Activated naive CD8-positive, alpha-beta T cell treated with anti-CD3 and anti-CD28 coated beads for 36 hours (primary cell): ENCODE measurements around the gene CSF2RB. TPM values are rescaled to one million over a fixed set of nuclear protein-coding genes. Genes with fewer than 3 reads are reported as not detected.

Experiments
- DNase-seq: peaks from one replicate; pipeline ENCODE4 v3.0.0; 2021
- H3K27ac Mint-ChIP-seq: one replicate; pipeline ENCODE4 v1.8.0; 2022; ENCODE audit warnings: mild to moderate bottlenecking, moderate library complexity, mixed read lengths
- H3K27me3 Mint-ChIP-seq: one replicate; pipeline ENCODE4 v1.8.0; 2022; ENCODE audit warnings: mild to moderate bottlenecking, mixed read lengths
- H3K36me3 Mint-ChIP-seq: one replicate; pipeline ENCODE4 v1.8.0; 2021; ENCODE audit warnings: mild to moderate bottlenecking, mixed read lengths
- H3K4me1 Mint-ChIP-seq: one replicate; pipeline ENCODE4 v1.8.0; 2021; ENCODE audit warnings: mixed read lengths
- H3K4me3 Mint-ChIP-seq: one replicate; pipeline ENCODE4 v1.8.0; 2022; ENCODE audit warnings: mild to moderate bottlenecking, moderate library complexity, mixed read lengths
- H3K9me3 Mint-ChIP-seq: one replicate; pipeline ENCODE4 v1.8.0; 2022; ENCODE audit warnings: mixed read lengths
- total RNA-seq, 2 experiments: library from RNA; stranded (reverse); gene quantifications; one replicate each; pipeline ENCODE4 v1.2.3, GENCODE V29; 2021

CSF2RB gene
- total RNA-seq, 2 experiments from 2014 or later: 0.14 to 0.31 TPM

DNA sequence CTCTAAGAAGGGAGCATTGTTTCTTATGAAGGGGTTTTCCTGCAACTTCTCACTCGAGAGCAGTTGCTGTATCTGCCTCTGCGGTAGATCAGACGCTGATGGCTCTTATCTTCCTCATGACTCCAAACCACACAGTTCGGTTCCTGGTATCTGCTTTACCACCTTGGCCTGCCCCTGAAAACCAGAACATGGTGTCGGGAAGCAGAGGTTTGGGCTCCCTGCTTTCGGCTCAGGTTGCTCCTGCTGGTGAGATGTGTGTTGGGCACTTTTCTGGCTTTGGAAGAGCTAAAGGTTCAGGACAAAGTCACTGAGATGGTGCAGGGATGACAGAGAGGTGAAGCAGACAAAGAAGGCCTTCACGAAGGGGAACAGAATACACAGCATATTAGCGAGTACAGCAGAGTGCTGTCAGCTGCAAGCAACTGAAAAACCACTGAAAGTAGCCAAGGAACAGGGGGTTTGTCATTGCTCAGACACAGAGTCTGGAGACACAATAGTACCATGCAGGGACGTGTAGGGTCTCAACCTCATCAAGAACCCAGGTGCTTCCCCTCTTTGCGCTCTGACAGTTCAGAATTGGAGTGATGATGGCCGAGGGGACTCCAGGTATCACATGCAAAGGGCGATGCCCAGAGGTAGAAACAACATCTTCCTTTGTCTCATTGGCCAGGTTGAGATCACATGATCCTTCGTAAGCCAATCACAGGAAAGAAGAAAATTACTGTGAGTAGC lies 11.9 kb upstream of the CSF2RB start:
- no peaks in the 10 kb centered on the region for H3K4me1 Mint-ChIP-seq
- H3K4me3 Mint-ChIP-seq: no peak overlapping the region
- DNase-seq: no peak
- H3K9me3 Mint-ChIP-seq: no peaks in the 10 kb centered on the region
- peaks cover 42% of the 10 kb centered on the region for H3K27me3 Mint-ChIP-seq
- no peaks in the 10 kb centered on the region for H3K36me3 Mint-ChIP-seq
- no peak overlapping the region for H3K27ac Mint-ChIP-seq

- no peak overlapping the region for H3K27ac Mint-ChIP-seq
- peaks cover 42% of the 10 kb centered on the region for H3K27me3 Mint-ChIP-seq
- no peaks in the 10 kb centered on the region for H3K9me3 Mint-ChIP-seq
- no peaks in the 10 kb centered on the region for H3K4me1 Mint-ChIP-seq
- no peaks in the 10 kb centered on the region for H3K36me3 Mint-ChIP-seq
- H3K4me3 Mint-ChIP-seq: no peak overlapping the region
- no peak for DNase-seq
These were observed 11.1 kb upstream of the CSF2RB start for GRCh38 chr22:36902143-36902926.

- Mint-ChIP-seq H3K36me3 (no peaks in the 10 kb centered on the region), H3K27ac (no peak overlapping the region), H3K4me1 (no peaks in the 10 kb centered on the region), H3K4me3 (no peak overlapping the region), H3K27me3 (peaks cover 39% of the 10 kb centered on the region), H3K9me3 (no peaks in the 10 kb centered on the region)
- no peak for DNase-seq
These were observed 9.1 kb upstream of the CSF2RB start for GRCh38 chr22:36904260-36904880.

- DNase-seq: no peak
- Mint-ChIP-seq H3K4me3 (no peak overlapping the region), H3K27me3 (peaks cover 38% of the 10 kb centered on the region), H3K4me1 (no peaks in the 10 kb centered on the region), H3K27ac (no peak overlapping the region), H3K36me3 (no peaks in the 10 kb centered on the region), H3K9me3 (no peaks in the 10 kb centered on the region)
These were observed 5.9 kb upstream of the CSF2RB start for GRCh38 chr22:36907253-36908195.

DNA sequence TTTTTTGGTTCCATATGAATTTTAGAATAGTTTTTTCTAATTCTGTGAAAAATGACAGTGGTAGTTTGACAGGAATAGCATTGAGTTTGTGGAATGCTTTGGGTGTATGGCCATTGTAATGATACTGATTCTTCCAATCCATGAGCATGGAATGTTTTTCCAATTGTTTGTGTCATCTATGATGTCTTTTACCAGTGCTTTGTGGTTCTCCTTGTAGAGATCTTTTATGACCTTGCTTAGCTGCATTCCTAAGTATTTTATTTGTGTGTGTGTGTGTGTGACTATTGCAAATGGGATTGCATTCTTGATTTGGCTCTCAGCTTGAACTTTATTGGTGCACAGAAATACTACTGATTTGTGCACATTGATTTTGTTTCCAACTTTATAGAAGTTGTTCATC lies 3.0 kb upstream of the CSF2RB start:
- DNase-seq: no peak
- Mint-ChIP-seq H3K27ac (no peak overlapping the region), H3K4me1 (no peaks in the 10 kb centered on the region), H3K36me3 (no peaks in the 10 kb centered on the region), H3K27me3 (peaks cover 30% of the 10 kb centered on the region), H3K4me3 (no peak overlapping the region), H3K9me3 (no peaks in the 10 kb centered on the region)

DNA sequence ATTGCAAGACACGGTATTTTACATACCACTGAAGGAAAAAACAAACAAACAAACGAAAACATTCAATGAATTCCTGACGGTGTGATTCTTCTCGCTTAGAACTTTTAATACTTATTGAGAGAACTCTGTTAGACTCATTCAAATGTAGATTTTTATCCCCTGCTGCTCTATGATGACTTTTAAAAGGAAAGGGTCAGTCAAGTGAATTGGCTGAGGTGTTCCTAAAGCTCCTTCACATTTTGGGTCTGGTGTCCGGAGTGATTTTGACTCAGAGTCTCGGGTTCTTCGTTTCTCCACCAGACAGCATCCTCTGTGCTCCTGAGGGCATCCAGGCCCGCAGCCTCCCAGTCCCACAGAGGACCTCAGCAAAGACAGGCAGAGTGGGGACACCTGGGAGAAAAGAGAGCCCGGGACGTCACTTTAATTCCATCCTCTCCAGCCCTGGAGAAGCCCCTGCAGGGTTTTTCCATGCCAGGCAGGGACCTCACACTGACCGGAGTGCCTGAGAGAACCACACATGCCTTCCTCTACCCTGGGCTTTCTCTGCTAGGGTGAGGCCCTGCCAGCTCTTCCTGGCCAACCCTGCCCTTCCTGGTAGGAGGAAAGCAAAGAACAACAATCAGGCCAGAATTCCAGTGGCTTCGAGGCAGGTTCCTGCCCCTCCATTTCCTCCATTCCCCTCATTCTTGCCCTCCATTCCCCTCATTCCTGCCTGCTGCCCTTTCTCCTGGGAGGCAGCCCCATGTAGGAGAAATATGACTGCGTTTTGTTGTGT lies 1.4 kb upstream of the CSF2RB start:
- Mint-ChIP-seq H3K4me3 (no peak overlapping the region), H3K4me1 (no peaks in the 10 kb centered on the region), H3K27ac (no peak overlapping the region), H3K27me3 (peaks cover 25% of the 10 kb centered on the region), H3K36me3 (no peaks in the 10 kb centered on the region), H3K9me3 (no peaks in the 10 kb centered on the region)
- DNase-seq: no peak

- Mint-ChIP-seq H3K4me1 (no peaks in the 10 kb centered on the region), H3K36me3 (no peaks in the 10 kb centered on the region), H3K27ac (no peak overlapping the region), H3K4me3 (no peak overlapping the region), H3K27me3 (peaks cover 21% of the 10 kb centered on the region), H3K9me3 (no peaks in the 10 kb centered on the region)
- DNase-seq: no peak
These were observed 568 bp upstream of the CSF2RB start for GRCh38 chr22:36912694-36913426.

GRCh38 chr22:36914390-36914752 lies 943 bp downstream of the CSF2RB start:
- H3K27ac Mint-ChIP-seq: no peak overlapping the region
- no peaks in the 10 kb centered on the region for H3K36me3 Mint-ChIP-seq
- H3K4me3 Mint-ChIP-seq: no peak overlapping the region
- no peaks in the 10 kb centered on the region for H3K9me3 Mint-ChIP-seq
- H3K27me3 Mint-ChIP-seq: peaks cover 18% of the 10 kb centered on the region
- no peaks in the 10 kb centered on the region for H3K4me1 Mint-ChIP-seq
- no peak for DNase-seq

DNA sequence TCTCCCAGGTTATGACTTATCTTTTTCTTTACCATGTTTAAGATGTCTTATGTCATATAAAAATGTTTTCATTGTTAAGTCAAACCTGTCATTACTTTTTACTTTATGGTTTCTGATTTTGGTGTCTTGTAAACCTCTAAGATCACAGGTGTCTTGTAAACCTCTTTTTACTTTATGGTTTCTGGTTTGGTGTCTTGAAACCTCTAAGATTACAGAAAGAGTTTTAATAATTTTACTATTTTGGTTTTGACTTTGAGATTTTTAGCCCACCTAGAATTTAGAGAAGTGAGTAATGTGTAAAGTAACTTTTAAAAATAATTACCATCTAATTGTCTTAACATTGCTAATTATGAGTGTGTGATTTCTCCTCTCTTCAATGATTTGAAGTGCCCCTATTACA lies 2.6 kb downstream of the CSF2RB start:
- no peak for DNase-seq
- Mint-ChIP-seq H3K4me3 (no peak overlapping the region), H3K9me3 (no peaks in the 10 kb centered on the region), H3K4me1 (no peaks in the 10 kb centered on the region), H3K36me3 (no peaks in the 10 kb centered on the region), H3K27ac (no peak overlapping the region), H3K27me3 (peaks cover 25% of the 10 kb centered on the region)

DNA sequence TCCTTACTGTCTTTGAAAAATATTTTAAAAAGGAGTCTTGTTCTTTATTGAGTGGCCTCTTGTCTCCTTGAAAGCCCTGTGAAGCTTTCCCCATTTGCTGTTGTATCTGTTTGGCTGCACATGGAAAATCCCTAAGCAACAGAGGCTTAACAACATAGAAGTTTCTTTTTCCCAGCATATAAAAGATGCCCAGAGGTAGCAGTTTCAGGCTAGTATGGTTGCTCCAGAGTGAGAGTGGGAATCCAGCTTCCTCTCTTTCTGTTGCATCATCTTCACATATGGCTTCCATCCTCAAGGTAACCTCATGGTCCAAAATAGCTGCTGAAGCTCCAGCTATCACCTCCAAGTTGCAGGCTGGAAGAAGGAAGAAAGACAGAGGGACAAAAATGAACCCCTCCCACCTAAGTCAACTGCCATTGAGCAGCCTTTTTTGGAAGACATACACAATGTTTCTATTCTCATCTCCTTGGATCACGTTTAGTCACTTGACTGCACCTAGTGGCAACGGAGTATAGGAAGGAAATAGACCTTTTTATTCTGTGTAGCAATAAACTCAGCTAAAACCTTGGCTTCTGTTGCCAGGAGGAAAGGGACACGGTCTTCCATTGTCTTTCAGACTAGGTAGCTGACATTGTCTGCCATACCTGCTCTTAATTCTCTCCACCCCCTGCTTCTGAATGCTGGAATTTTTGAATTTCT lies 5.3 kb downstream of the CSF2RB start:
- Mint-ChIP-seq H3K9me3 (no peaks in the 10 kb centered on the region), H3K27ac (no peak overlapping the region), H3K4me1 (no peaks in the 10 kb centered on the region), H3K27me3 (peaks cover 18% of the 10 kb centered on the region), H3K36me3 (no peaks in the 10 kb centered on the region), H3K4me3 (no peak overlapping the region)
- DNase-seq: no peak

DNA sequence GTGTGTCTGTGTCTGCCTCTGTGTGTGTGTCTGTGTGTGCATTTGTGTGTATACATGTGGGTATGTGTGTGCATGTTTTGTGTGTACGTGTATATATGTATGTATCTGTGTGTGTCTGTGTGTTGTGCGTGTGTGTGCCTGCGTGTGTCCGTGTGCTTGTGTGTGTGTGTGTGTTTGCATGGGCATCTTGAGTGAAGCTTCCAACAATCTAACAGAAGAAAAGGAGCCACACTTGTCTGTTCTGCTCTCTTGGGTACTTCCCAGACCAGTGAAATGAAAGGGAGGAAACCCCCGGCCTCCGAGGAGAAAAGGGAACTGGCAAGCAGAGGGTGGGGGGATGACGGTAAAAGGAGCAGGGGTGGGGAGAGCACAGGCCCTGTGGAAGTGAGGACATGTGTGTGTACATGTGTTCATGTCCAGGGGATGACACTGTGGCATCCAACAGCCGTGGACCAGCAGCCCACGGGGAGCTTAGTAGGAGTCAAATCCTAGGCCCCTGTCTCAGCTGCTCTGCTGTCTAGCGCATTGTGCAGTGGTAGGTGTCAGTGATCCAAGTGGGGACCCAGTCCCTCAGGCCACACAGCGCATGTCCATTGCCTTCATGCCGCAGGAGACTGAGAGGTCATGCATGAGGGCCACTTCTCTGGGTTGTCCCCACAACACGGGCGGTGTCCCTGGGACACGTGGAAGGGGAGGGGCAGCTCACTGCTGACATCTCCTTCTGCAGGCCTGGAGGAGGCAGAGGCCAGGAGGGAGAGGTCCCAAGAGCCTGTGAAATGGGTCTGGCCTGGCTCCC lies 8.1 kb downstream of the CSF2RB start:
- H3K27me3 Mint-ChIP-seq: peaks cover 21% of the 10 kb centered on the region
- no peaks in the 10 kb centered on the region for H3K36me3 Mint-ChIP-seq

GRCh38 chr22:36922105-36922608 lies 8.7 kb downstream of the CSF2RB start:
- Mint-ChIP-seq H3K4me1 (no peaks in the 10 kb centered on the region), H3K27me3 (peaks cover 21% of the 10 kb centered on the region), H3K9me3 (no peaks in the 10 kb centered on the region), H3K27ac (no peak overlapping the region), H3K36me3 (no peaks in the 10 kb centered on the region), H3K4me3 (no peak overlapping the region)
- DNase-seq: no peak

More for the DNA sequence above, 8.1 kb downstream of the CSF2RB start:
- no peaks in the 10 kb centered on the region for H3K9me3 Mint-ChIP-seq
- no peaks in the 10 kb centered on the region for H3K4me1 Mint-ChIP-seq
- H3K4me3 Mint-ChIP-seq: no peak overlapping the region
- no peak overlapping the region for H3K27ac Mint-ChIP-seq
- DNase-seq: no peak
